NB4 (cell line): ENCODE measurements around the gene FSCN2.

Experiments
- DNase-seq: peaks from one replicate; pipeline ENCODE4 v3.0.0; 2010; ENCODE audit warnings: low read depth
- H3K4me3 ChIP-seq: one replicate; pipeline ENCODE4 v1.5.1; 2011; ENCODE audit warnings: mild to moderate bottlenecking, low read depth, low read length, moderate library complexity
- MAX ChIP-seq: IDR thresholded peaks from 2 replicates; pipeline ENCODE4 v1.6.1; 2011; ENCODE audit warnings: low read depth, low read length
- MYC ChIP-seq: IDR thresholded peaks from 2 replicates; pipeline ENCODE4 v1.6.1; 2011; ENCODE audit warnings: low read depth, low read length
- POLR2A ChIP-seq: IDR thresholded peaks from 2 replicates; pipeline ENCODE4 v1.6.1; 2011; ENCODE audit warnings: mild to moderate bottlenecking; ENCODE audit not compliant: insufficient read length; ENCODE audit errors: extremely low read depth
- TF ChIP-seq, protein P1 (sequence below): IDR thresholded peaks from one replicate; pipeline ENCODE4 v1.5.1; 2012; ENCODE audit warnings: low read depth, low read length

FSCN2 gene

DNA sequence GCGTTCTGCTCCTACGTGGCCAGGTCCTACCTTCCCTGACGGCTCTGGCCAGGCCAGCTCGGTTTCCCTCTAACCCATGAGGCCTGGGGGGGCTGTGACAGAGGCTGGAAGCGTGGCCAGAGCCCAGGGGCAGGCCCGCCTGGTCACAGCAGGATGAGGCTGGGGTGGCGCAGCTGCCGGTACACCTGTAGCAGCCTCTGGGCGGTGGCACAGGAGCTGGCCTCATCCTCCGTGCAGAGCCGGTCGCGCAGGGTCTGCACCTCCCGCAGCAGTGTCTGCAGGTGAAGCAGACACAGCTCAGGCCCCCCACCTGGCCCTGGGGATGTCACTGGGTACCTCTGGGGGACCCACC is 12.5 kb downstream of the FSCN2 start:
- no peak overlapping the region for H3K4me3 ChIP-seq
- no peak for DNase-seq
- TF ChIP-seq MYC = no peak
- TF ChIP-seq, protein P1, sequence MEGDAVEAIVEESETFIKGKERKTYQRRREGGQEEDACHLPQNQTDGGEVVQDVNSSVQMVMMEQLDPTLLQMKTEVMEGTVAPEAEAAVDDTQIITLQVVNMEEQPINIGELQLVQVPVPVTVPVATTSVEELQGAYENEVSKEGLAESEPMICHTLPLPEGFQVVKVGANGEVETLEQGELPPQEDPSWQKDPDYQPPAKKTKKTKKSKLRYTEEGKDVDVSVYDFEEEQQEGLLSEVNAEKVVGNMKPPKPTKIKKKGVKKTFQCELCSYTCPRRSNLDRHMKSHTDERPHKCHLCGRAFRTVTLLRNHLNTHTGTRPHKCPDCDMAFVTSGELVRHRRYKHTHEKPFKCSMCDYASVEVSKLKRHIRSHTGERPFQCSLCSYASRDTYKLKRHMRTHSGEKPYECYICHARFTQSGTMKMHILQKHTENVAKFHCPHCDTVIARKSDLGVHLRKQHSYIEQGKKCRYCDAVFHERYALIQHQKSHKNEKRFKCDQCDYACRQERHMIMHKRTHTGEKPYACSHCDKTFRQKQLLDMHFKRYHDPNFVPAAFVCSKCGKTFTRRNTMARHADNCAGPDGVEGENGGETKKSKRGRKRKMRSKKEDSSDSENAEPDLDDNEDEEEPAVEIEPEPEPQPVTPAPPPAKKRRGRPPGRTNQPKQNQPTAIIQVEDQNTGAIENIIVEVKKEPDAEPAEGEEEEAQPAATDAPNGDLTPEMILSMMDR = no peak
- no peak for TF ChIP-seq MAX
- no peak for TF ChIP-seq POLR2A

DNA sequence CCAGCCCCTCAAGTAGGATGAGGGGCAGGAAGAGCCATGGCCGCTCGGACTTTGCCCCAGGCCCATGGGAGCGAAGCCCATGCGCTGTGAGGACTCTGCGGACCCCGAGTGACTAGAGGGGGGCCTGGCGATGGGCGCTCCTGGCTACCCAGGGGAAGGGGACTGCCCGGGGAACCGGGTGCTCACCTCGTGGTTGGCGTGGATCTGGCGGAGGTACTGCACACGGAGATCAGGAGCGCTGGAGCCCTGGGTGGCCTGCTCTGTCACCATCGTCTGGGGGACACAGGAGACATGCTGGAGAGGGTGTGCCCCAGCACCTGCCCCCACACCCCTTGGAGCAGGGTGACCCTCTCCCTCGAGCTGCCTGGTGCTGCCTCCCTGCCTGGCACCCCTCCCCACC is 12.9 kb downstream of the FSCN2 start:
- H3K4me3 ChIP-seq = no peak overlapping the region
- TF ChIP-seq, protein P1 = no peak
- TF ChIP-seq POLR2A (no peak), MYC (no peak), MAX (no peak)
- no peak for DNase-seq

GRCh38 chr17:81542431-81543338 is 14.5 kb downstream of the FSCN2 start:
- TF ChIP-seq, protein P1 = no peak
- TF ChIP-seq POLR2A (no peak), MYC (no peak), MAX (no peak)
- DNase-seq = no peak
- H3K4me3 ChIP-seq = no peak overlapping the region

DNA sequence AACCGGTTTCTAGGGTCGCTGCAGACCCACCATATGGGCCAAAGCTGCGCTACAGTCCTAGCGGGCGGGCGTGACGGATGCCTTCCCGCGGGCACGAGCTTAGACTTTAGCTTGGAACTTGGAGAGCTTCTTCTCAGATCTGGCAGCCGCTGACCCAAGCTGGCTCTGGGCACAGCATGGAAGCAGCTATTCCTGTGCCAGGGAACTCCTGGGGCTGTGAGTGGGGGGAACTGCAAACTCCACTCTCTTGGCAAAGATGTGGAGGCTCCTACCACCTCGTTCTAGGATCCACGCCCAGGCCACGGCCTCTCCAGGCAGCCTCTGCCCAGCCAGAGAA is 15.1 kb downstream of the FSCN2 start:
- no peak for TF ChIP-seq MYC
- no peak for TF ChIP-seq POLR2A
- TF ChIP-seq, protein P1 = no peak
- TF ChIP-seq MAX = no peak
- no peak for DNase-seq

GRCh38 chr17:81543756-81544155 is 15.6 kb downstream of the FSCN2 start:
- TF ChIP-seq, protein P1 = no peak
- TF ChIP-seq MYC (no peak), POLR2A (no peak), MAX (no peak)
- H3K4me3 ChIP-seq = no peak overlapping the region
- DNase-seq = no peak

More for the DNA sequence above, 15.1 kb downstream of the FSCN2 start:
- no peak overlapping the region for H3K4me3 ChIP-seq
